GM11168 (cell line): ENCODE data around the gene ABAT.

Source experiments
- in situ Hi-C: fragments of 300-500 bp; cut with MboI; formaldehyde crosslinking; loops from one replicate; pipeline ENCODE4 v1.12.0; 2022; ENCODE audit warnings: low sequenced_read_pairs; ENCODE audit not compliant: unreplicated experiment

Gene ABAT

DNA sequence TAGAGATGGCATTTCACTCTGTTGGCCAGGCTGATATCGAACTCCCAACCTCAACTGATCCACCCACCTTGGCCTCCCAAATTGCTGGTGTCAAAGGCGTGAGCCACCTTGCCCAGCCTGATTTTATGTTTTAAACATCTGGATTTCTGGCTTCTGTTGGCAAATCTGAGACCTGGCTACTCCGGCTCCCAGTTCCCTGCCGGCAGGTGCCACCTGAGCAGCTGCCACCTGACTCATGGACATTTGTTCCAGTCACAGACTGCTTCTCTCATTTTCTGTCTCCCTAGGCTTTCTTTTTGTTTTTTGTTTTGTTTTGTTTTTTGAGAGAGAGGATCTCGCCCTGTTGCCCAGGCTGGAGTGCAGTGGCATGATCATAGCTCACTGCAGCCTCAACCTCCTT is 132.8 kb downstream of the ABAT start:
- in situ Hi-C loops: no loop called here

DNA sequence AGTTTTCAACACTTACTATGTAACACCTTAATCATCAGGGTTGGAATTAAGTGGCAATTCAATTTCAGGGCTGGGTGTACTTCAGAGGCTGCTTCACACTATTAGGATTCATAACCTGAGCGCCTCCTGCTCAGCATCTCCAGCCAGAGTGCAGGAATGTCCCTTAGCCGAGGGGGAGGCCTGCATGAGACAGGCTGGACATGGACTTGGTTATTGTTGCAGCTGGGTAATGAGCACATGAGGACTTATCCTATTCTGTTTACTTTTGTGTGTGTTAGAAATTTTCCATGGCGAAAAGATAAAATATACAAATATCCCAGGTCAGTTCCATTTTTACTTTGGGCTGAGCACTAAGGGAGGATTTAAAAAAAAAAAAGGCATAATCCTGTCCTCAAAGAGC is 133.6 kb downstream of the ABAT start:
- in situ Hi-C loops: no loop called here

- in situ Hi-C loops: no loop called here
Observed at GRCh38 chr16:8808613-8809353, 134.4 kb downstream of the ABAT start.

- in situ Hi-C loops: no loop called here
Observed at GRCh38 chr16:8812162-8812843, 137.9 kb downstream of the ABAT start.

- in situ Hi-C loops: no loop called here
Observed at GRCh38 chr16:8814095-8814806, 139.8 kb downstream of the ABAT start.

DNA sequence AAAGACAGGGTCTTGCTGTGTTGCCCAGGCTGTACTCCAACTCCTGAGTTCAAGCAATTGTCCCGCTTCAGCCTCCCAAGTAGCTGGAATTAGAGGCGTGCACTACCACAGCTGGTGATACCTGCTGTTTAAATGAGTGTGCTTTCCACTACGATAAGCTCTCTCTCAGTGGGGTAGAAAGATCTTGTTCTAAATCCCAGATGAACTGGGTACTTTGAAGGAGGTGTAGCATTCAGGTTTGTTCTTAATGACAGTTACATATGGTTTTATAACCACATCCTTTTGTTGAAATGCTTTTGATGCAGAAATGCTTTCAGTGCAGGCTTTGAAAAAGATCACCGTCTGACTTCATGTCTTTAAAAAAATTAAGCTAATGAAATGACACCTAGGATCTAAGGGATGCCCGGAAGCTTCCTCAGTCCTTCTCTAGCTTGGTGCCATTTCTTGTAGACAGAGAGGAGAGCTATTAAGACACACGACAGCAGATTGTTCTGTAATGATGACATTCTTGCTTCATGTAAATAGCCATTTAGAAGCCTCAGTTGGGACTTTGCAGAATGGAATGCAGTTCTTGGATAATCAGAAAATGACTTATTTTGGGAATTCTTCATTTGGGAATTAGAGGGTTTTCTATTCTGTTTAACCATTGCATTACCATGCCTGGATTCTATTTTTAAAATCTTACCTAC is 142.7 kb downstream of the ABAT start:
- in situ Hi-C loops: no loop called here

DNA sequence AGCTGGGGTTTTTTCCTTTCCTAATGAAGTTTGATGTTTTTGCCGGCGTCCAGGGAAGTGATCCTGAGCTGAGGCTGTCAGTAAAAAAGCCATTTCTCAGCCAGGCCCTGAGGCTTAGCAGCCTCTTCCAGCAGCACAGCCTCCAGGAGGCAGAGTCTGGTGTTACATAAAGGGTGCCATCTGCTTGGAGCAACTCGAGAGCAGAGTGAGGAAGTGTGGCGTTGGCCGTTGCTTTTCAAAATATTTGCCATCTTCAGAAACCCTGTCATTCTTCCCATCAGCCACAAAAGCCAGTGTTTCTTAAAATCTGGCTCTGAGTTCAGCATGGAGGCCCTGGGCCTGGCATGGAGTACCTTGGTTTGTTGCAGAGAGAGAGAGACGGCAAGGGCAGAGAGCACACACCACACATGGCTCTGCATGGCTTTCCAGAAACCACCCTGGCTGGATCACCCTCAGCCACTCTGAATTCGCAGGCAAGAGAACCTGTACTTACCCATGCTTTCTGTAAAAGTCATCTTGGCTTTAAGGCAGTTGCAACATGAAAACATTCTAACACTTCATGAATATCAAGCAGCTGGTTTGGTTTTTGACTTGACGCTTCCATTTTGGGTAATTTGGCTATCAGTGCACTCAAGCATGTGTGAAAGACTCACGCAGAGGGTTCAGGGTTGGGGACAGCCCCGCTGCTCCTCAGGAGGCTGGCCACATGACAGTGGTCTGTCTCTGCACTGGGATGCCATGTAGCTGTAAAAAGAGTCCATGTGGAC is 144.3 kb downstream of the ABAT start:
- in situ Hi-C loops: no loop called here

DNA sequence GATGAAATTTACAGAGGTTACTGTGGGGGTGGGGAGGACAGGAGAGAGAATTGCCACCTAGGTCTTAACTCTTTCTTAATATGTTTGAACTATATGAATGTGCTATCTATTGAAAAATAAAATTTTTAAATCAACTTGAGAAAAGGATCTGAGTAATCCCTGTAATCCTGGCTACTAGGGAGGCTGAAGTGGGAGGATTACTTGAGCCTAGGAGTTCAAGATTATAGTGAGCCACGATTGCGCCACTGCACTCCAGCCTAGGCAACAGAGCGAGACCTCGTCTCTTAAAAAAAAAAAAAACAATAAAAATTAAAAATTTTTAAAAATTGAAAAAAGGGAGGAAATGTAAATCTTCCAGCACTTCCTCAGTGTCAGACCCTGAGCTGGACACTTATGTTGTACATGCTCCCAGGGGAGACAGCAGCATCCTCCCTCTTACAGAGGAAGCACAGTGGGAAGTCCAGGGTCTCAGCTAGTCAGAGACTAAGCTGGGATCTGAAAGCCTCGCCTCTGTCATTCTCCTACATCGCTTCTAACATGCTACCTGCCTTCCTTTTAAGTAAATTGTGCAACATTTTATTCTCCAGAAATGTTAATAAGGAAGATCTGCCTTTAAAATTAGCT is 145.1 kb downstream of the ABAT start:
- in situ Hi-C loops: no loop called here

- in situ Hi-C loops: no loop called here
Observed at GRCh38 chr16:8822403-8822802, 148.0 kb downstream of the ABAT start.

GRCh38 chr16:8826278-8826879 is 152.0 kb downstream of the ABAT start:
- in situ Hi-C loops: no loop called here

GRCh38 chr16:8828541-8829165 is 154.2 kb downstream of the ABAT start:
- in situ Hi-C loops: no loop called here

DNA sequence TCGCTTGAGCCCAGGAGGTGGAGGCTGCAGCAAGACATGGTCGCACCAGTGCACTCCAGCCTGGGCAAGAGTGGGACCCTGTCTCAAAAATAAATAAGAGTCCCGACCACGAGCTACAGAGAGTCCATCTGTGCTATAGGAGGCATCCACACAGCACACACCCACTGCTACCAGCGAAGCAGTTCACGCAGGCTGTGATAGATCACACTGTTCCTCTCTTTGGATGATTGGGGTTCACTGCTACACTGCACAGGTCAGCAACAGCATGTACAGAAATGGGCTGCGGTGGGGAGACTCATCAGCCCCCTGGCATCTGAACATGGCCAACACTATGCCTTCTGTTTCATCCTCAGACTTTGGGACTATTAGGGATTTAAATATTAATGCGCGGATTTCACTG is 157.0 kb downstream of the ABAT start:
- in situ Hi-C loops: no loop called here

GRCh38 chr16:8831871-8832716 is 157.7 kb downstream of the ABAT start:
- in situ Hi-C loops: no loop called here

GRCh38 chr16:8832717-8833105 is 158.3 kb downstream of the ABAT start:
- in situ Hi-C loops: no loop called here
